Thymus (tissue), 11 donors: ENCODE measurements around the gene TAC3. TPM values are rescaled to one million over a fixed set of nuclear protein-coding genes. Genes with fewer than 3 reads are reported as not detected.
A peak's percentile ranks its signal among the peaks of the same experiment; 100 is the strongest.

Source experiments
- DNase-seq, 9 donors: peaks; one replicate each; pipeline ENCODE4 v3.0.0-alpha.2; 2013; ENCODE audit warnings: low spot score in 9 of 9, low read depth in 6 of 9, missing footprints in 1 of 9
- H3K27ac ChIP-seq, 2 donors: one replicate each; pipeline ENCODE4 v1.5.1; 2013; ENCODE audit warnings: control low read depth in 1 of 2, low read depth in 1 of 2, low read length in 1 of 2, mild to moderate bottlenecking in 1 of 2, moderate library complexity in 1 of 2
- H3K27me3 ChIP-seq, 2 donors: one replicate each; pipeline ENCODE4 v1.5.1; 2013; ENCODE audit warnings: low read length in 1 of 2; ENCODE audit not compliant: control insufficient read depth in 2 of 2, insufficient read depth in 1 of 2
- H3K36me3 ChIP-seq, 2 donors: one replicate each; pipeline ENCODE4 v1.5.1; 2013; ENCODE audit warnings: low read length in 1 of 2, mild to moderate bottlenecking in 1 of 2, moderate library complexity in 1 of 2; ENCODE audit not compliant: control insufficient read depth in 2 of 2, insufficient read depth in 2 of 2
- H3K4me1 ChIP-seq, 2 donors: one replicate each; pipeline ENCODE4 v1.5.1; 2013; ENCODE audit warnings: low read length in 2 of 2; ENCODE audit not compliant: control insufficient read depth in 2 of 2, insufficient read depth in 2 of 2
- H3K4me3 ChIP-seq, 2 donors: one replicate each; pipeline ENCODE4 v1.5.1; 2013; ENCODE audit warnings: low read length in 2 of 2, control low read depth in 1 of 2, mild to moderate bottlenecking in 1 of 2
- H3K9me3 ChIP-seq, 2 donors: one replicate each; pipeline ENCODE4 v1.5.1; 2013; ENCODE audit warnings: low read length in 1 of 2, mild to moderate bottlenecking in 1 of 2; ENCODE audit not compliant: control insufficient read depth in 2 of 2, insufficient read depth in 1 of 2
- WGBS: extraction: QIAGEN DNeasy Blood & Tissue Kit; methylation state at CpG from one replicate; pipeline ENCODE4 v1.1.7; 2013; 5-methylcytosine and 5-hydroxymethylcytosine counted together
- polyA plus RNA-seq: library from polyadenylated mRNA; stranded (reverse); fragments of 200-250 nt; gene quantifications from one replicate; pipeline ENCODE4 v1.2.3, GENCODE V29; 2013
- total RNA-seq: library from RNA; stranded (reverse); fragments of 120-200 nt; gene quantifications from one replicate; pipeline ENCODE4 v1.2.4, GENCODE V29; 2013
- donor health status: healthy.

Gene TAC3
- total and polyA plus RNA-seq, 2 donors: 0.76 to 4.3 TPM

DNA sequence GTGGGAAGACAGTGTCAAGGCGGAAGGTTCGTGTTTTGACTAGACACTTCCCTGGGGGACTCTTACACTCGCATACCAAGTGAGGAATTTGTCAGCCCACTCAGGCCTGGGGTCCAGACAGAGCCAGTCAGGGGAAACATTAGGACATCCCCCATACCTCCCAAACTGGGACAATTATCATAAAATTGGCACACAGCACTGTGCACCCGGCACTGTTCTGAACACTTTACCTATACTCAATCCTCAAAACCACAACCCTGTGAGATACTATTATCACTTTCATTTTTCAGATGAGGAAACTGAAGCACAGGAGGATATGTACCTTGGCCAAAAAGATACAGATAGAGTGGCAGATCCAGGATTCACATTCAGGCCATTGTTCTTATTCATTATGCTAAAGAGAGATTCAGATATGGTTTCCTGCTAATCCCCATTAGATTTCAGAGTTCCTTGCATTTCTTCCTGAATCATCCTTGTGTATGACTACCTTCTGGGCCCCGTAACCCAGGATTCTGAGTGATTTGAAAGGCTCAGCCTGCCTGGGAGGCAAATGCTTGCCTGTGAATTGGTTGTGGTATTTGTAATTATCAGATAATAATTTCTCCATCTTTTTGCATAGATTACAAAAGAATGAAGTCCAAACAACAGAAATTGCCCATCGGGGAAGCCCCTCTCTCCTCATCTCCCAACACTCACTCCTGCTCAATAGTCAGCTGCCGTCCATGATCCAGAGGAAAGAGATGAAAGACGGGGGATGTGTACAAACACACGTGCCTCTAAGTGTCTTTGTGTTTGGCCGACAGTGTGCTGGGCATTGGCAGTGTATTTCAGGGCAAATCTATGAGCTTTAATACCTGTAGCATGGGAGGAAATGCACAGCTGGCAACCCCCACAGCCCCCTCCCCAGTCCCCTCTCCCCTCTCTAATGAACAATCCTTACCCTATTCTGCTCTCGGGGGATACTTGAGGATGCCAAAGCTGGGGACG is 4.6 kb downstream of the TAC3 start:
- Histone ChIP-seq H3K27ac (no peak overlapping the region), H3K27me3 (no peaks in the 10 kb centered on the region), H3K9me3 (no peaks in the 10 kb centered on the region), H3K4me1 (peaks cover 2 to 21% of the 10 kb centered on the region in 2 donors), H3K4me3 (no peak overlapping the region), H3K36me3 (no peaks in the 10 kb centered on the region)
- DNase-seq: peak in 1 of 9 donors; percentile 45
- WGBS: 91% methylated on average over 12 of the region's 12 CpGs

DNA sequence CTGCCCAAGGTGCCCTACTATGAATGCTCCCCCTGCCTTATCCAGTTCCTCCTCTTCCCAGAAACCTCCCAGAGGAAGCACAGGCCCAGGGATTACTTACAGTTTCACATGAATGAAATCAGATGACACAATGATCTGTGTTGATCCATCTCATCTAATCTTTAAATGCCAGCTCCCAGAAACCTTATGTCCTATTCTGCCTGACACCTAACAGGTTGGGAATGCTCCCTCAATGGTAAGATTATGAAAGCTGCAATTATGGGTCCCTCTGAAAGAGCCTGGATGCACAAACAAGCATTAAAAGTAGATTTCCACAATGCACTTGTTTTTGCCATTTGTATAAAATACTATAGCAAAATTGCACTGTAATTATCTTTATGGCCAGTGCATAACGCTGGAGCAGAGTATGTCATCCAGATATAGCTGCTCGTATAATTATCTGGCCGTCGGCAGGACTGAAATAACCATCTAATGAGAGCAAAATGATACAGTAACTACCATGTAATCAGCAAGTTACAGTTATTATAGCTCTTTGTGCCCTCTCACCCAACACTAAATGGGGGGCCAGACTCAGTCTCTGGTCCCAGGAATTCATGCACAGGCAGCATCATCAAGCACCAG is 5.6 kb downstream of the TAC3 start:
- Histone ChIP-seq H3K4me3 (no peak overlapping the region), H3K4me1 (peaks cover 4 to 24% of the 10 kb centered on the region in 2 donors), H3K27ac (no peak overlapping the region), H3K27me3 (no peaks in the 10 kb centered on the region), H3K9me3 (no peaks in the 10 kb centered on the region), H3K36me3 (no peaks in the 10 kb centered on the region)
- DNase-seq: no peak
- over 99% methylated on average over 4 of the region's 4 CpGs for WGBS

GRCh38 chr12:57009949-57010626 is 6.2 kb downstream of the TAC3 start:
- 99% methylated on average over 5 of the region's 5 CpGs for WGBS
- no peak overlapping the region for H3K4me3 ChIP-seq
- H3K36me3 ChIP-seq: no peaks in the 10 kb centered on the region
- no peaks in the 10 kb centered on the region for H3K27me3 ChIP-seq
- DNase-seq: no peak
- no peak overlapping the region for H3K27ac ChIP-seq
- H3K4me1 ChIP-seq: peaks cover 8 to 24% of the 10 kb centered on the region in 2 donors
- no peaks in the 10 kb centered on the region for H3K9me3 ChIP-seq

DNA sequence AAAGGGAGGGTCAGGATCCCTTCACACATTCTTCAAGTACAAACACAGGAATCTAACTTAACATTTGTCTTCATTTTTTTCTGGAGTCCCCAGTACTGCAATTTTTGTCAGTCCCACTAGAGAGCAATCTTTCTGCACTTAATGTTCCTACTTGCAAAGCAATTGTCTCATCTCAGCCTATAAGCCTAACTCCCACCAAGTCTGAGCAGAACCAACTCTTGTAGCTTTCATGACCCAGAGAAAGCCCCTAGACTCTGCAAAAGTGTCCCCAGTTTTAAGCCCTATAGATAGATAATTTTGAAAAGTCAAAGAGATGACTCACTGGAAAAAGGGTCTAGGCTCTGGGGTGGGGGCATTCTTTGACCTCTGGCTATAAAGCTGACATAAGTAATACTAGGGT is 8.2 kb downstream of the TAC3 start:
- Histone ChIP-seq H3K36me3 (peaks cover 14 to 16% of the 10 kb centered on the region in 2 donors), H3K4me3 (no peak overlapping the region), H3K4me1 (peaks cover 8 to 24% of the 10 kb centered on the region in 2 donors), H3K27me3 (no peaks in the 10 kb centered on the region), H3K27ac (no peak overlapping the region), H3K9me3 (no peaks in the 10 kb centered on the region)
- DNase-seq: peak in 5 of 9 donors; percentile 65 to 89 (median 70)

GRCh38 chr12:57006809-57007475 is 9.4 kb downstream of the TAC3 start:
- H3K4me1 ChIP-seq: peaks cover 8 to 24% of the 10 kb centered on the region in 2 donors
- H3K4me3 ChIP-seq: peak overlapping the region in 1 of 2 donors; percentile 61
- H3K9me3 ChIP-seq: no peaks in the 10 kb centered on the region
- H3K27me3 ChIP-seq: no peaks in the 10 kb centered on the region
- H3K36me3 ChIP-seq: peaks cover 26 to 29% of the 10 kb centered on the region in 2 donors
- H3K27ac ChIP-seq: peak overlapping the region in 1 of 2 donors; percentile 9
- WGBS: 60% methylated on average over 10 of the region's 10 CpGs
- no peak for DNase-seq

DNA sequence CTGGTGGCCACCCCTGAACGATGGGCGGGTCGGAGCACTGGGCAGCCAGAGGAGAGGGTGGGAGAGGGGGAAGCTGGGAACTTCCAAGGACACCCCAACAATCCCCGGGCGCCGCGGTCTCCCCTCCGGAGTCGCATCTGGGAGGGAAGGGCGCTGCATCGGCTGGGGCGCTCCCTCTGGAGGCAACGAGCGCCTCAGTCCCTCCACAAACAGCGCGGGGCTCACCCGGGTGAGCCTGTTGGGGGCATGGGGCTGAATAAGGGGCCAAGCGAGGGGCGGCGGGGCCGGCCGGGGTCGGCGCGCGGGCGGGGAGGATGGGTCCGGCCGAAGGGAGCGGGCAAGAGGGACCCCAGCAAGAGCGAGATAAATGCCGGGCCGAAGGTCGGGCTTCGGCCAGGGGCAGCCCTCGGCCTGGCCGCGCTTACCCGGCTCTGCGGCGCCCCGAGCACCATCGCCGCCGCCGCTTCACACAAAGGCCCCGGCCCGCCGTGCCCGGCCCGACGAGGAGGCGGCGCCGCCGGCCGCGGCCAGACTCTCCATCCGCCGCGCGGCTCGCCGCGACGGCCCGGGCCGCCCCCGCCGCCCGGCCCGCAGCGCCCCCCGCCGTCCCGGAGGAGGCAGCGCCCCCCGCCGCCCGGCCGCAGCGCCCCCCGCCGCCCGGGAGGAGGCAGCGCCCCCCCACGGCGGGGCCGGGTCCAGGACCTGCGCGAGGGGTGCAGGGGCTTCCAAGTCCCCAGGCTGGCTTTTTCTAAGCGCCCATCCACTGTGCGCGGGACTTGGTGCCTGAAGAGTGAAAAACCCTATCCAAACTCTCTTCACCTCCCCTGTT is 10.1 kb downstream of the TAC3 start, which contains the start of gene ZBTB39:
ZBTB39 (minus strand) TSS at position 567 of the 829 bp plus-strand sequence. CDS start 1,629 bp downstream, outside the sequence.
- peaks cover 8 to 30% of the 10 kb centered on the region in 2 donors for H3K4me1 ChIP-seq

DNA sequence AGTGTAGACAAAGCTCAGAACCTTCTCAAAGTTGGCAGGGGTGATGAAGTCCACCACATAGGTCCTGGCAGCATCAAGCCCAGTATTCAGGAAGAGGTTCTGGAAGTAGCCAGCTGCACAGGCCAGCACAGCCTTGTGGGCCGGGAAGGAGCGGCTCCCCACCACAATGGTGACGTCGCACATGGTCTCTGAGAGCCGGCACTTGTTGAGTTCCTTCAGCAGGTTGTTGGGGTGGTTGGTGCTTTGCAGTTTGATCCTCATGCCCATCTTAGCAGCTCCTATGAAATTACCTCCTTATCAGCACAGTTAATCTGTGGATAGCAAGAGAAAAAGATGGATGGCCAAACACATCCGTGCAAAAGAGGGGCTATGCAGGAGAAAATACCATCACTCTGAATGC is 11.7 kb downstream of the TAC3 start:
- peaks cover 8 to 31% of the 10 kb centered on the region in 2 donors for H3K4me1 ChIP-seq
- no peak for DNase-seq
- no peak overlapping the region for H3K27ac ChIP-seq
- WGBS: 94% methylated on average over 6 of the region's 6 CpGs
- H3K4me3 ChIP-seq: no peak overlapping the region
- H3K9me3 ChIP-seq: no peaks in the 10 kb centered on the region
- no peaks in the 10 kb centered on the region for H3K27me3 ChIP-seq
- H3K36me3 ChIP-seq: peaks cover 30 to 51% of the 10 kb centered on the region in 2 donors

More for the DNA sequence above, 10.1 kb downstream of the TAC3 start, which contains the start of gene ZBTB39:
- H3K36me3 ChIP-seq: peaks cover 27 to 36% of the 10 kb centered on the region in 2 donors
- peak within 1 kb of the TSS; percentile 61 to 76 for H3K4me3 ChIP-seq
- no peaks in the 10 kb centered on the region for H3K9me3 ChIP-seq
- H3K27me3 ChIP-seq: no peaks in the 10 kb centered on the region
- peak within 1 kb of the TSS in 1 of 2 donors; percentile 36 for H3K27ac ChIP-seq
- DNase-seq: peak in 3 of 9 donors; percentile 57 to 74 (median 61)
- under 1% methylated on average over 94 of the region's 94 CpGs for WGBS

- H3K36me3 ChIP-seq: peaks cover 30 to 62% of the 10 kb centered on the region in 2 donors
- 97% methylated on average over 13 of the region's 13 CpGs for WGBS
- no peak overlapping the region for H3K27ac ChIP-seq
- no peak overlapping the region for H3K4me3 ChIP-seq
- peaks cover 8 to 29% of the 10 kb centered on the region in 2 donors for H3K4me1 ChIP-seq
- no peak for DNase-seq
- H3K9me3 ChIP-seq: no peaks in the 10 kb centered on the region
- no peaks in the 10 kb centered on the region for H3K27me3 ChIP-seq
Observed at GRCh38 chr12:57003395-57003794, 12.9 kb downstream of the TAC3 start.
